HUDEP-2 (cell line): ENCODE measurements around the gene HLA-E.

Experiments used
- DNase-seq, 76 experiments: peaks; one replicate each; lab custom pipeline; 2025; ENCODE audit not compliant: unreplicated experiment in 76 of 76; lab: John Stamatoyannopoulos, UW

The HLA-E gene

DNA sequence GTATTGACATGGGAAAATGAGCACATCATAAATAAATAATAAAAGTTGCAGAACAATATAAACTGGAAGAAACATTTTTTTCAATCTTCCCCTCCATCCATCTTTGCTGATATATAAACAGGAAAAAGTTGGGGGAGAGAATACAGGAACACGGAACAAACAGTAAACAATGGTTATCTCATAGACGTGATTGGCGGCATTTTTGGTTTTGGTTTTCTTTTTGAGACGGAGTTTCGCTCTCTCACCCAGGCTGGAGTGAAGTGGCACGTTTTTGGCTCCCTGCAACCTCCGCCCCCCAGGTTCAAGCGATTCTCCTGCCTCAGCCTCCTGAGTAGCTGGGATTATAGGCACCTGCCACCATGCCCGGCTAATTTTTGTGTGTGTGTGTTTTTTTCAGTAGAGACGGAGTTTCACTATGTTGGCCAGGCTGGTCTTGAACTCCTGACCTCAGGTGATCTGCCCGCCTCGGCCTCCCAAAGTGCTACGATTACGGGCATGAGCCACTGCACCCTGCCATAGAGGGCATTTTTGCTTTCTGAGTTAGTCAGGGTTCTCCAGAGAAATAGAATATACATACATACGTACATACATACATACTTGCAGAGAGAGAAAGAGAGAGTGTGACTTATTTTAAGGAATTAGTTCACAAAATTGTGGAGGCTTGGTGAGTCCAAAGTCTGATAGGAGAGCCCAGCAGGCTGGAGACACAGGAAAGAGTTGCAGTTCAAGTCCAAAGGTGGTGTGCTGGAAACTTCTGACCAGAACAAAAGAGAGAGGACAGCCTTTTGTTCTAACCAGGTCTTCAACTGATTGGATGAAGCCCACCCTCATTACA is 44.4 kb downstream of the HLA-E start:
- no peak for DNase-seq

DNA sequence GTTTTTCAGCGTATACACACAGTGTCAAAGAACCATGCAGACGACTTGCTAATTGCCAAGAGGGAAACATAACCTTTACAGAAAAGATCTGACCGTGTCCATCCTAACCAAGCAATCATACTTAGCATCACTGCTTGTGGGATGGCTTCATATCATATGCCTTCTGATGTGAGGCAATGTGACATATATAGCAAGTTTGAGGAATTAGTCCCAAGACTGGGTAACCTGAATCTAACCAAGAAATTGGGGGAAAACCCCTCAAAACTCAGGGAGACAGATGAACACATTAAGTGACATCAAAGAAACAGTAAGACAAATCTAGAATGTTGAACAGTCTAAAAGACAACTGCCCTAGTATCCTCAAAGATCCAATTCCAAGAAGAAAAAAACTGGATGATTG is 48.6 kb downstream of the HLA-E start:
- no peak for DNase-seq

GRCh38 chr6:30541515-30542403 is 52.5 kb downstream of the HLA-E start:
- DNase-seq = peak in 73 of 76 experiments; percentile 10 to 86 (median 66)

GRCh38 chr6:30542404-30542725 is 53.1 kb downstream of the HLA-E start:
- DNase-seq = no peak

DNA sequence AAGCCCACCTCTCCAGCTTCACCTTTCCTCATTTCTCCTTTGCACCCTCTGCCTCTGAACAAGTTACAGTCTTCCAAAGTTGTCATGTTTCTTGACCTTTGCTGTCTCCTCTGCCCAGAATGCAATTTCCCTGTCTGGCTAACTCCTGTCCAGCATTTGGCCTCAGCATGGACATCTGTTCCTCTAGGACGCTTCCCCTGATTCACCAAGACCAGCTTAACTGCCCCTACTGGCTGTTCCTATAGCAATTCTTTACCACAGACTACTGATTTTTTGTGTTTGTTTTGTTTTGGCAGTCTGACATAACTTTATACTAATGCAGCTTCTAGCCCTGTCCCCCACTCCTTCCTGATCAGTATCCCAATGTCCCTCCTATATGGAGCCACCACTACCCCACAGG is 53.6 kb downstream of the HLA-E start:
- DNase-seq = no peak
